Activated CD4-positive, alpha-beta T cell treated with anti-CD3 and anti-CD28 coated beads for 24 hours (primary cell): ENCODE data around the gene SELL.
A peak's percentile ranks its signal among the peaks of the same experiment; 100 is the strongest.
"Not testable (repeated sequence)": the region's sequence is repeated elsewhere in the genome, so short reads cannot be mapped to it uniquely, and the experiment has no call there.

Source experiments
- DNase-seq, 2 donors: peaks; one replicate each; pipeline ENCODE4 v3.0.0-alpha.2; 2020; ENCODE audit warnings: low read depth in 2 of 2

The SELL gene

GRCh38 chr1:169711469-169712308, at the start of gene SELL:
Gene SELL, minus strand, starts transcription at chr1:169711620. Its CDS starts 122 bp downstream, at chr1:169711498.
- DNase-seq, result peak; percentile 54 to 59

GRCh38 chr1:169759038-169759437, 47.6 kb upstream of the SELL start:
- no peak for DNase-seq

- DNase-seq, result no peak
These were observed 42.1 kb upstream of the SELL start for GRCh38 chr1:169753549-169753948.

- no peak for DNase-seq
These were observed 38.6 kb upstream of the SELL start for GRCh38 chr1:169750041-169750440.

- no peak for DNase-seq
These were observed 35.1 kb upstream of the SELL start for GRCh38 chr1:169746550-169746949.

- no peak for DNase-seq
These were observed 33.8 kb upstream of the SELL start for GRCh38 chr1:169745015-169745861.

- no peak for DNase-seq
These were observed 30.4 kb upstream of the SELL start for GRCh38 chr1:169741666-169742394.

- no peak for DNase-seq
These were observed 28.6 kb upstream of the SELL start for GRCh38 chr1:169739980-169740379.

GRCh38 chr1:169733924-169734323, 22.5 kb upstream of the SELL start, which contains the start of gene SELE:
Gene SELE, minus strand, starts transcription at chr1:169734079. Its CDS starts 467 bp downstream, at chr1:169733612.
- no peak for DNase-seq

- no peak for DNase-seq
These were observed 20.0 kb upstream of the SELL start for GRCh38 chr1:169731446-169731845.

- no peak for DNase-seq
These were observed 18.6 kb upstream of the SELL start for GRCh38 chr1:169729991-169730390.

- DNase-seq, result no peak
These were observed 15.9 kb upstream of the SELL start for GRCh38 chr1:169727307-169727706.

GRCh38 chr1:169726851-169727250, 15.4 kb upstream of the SELL start:
- no peak for DNase-seq

GRCh38 chr1:169725930-169726329, 14.5 kb upstream of the SELL start:
- no peak for DNase-seq

- no peak for DNase-seq
These were observed 12.7 kb upstream of the SELL start for GRCh38 chr1:169724168-169724567.

GRCh38 chr1:169723763-169724162, 12.3 kb upstream of the SELL start:
- no peak for DNase-seq

GRCh38 chr1:169722779-169723178, 11.4 kb upstream of the SELL start:
- DNase-seq, result no peak

GRCh38 chr1:169715100-169715499, 3.7 kb upstream of the SELL start:
- DNase-seq, result not testable (repeated sequence)

- DNase-seq, result not testable (repeated sequence)
These were observed 1.7 kb upstream of the SELL start for GRCh38 chr1:169713090-169713489.

GRCh38 chr1:169712309-169712631, 850 bp upstream of the SELL start:
- DNase-seq, result no peak

GRCh38 chr1:169708647-169709046, 2.8 kb downstream of the SELL start:
- DNase-seq, result no peak
